ENCODE results near the gene ZFAND3.

- TF ChIP-seq CTCF (IDR thresholded peaks at IDR 0.05; ENCODE audit: borderline replicate concordance, extremely low read depth, low read length, poor library complexity, severe bottlenecking) (no peak), EZH2 (IDR thresholded peaks at IDR 0.05; ENCODE audit: borderline replicate concordance, low read depth, low read length, severe bottlenecking) (no peak)
Measured at GRCh38 chr6:38065734-38066305, 246.3 kb downstream of the ZFAND3 start.
